HEK293 (cell line): ENCODE results near the gene SLC66A1.

ENCODE experiments used
- CTCF ChIA-PET: fragments of 350-600 bp; formaldehyde crosslinking; extraction: SDS; loops from one replicate; lab custom pipeline; 2021; ENCODE audit warnings: antibody characterized with exemption; lab: Yijun Ruan, JAX
- POLR2A ChIA-PET: fragments of 300-600 bp; formaldehyde crosslinking; extraction: SDS; loops from one replicate; lab custom pipeline; 2020; ENCODE audit warnings: antibody characterized with exemption, inconsistent platforms; lab: Yijun Ruan, JAX
- H3K27ac ChIP-seq: fragments of 200-500 bp; sonication (Bioruptor generic); 2 replicates; pipeline ENCODE4 v1.5.1; 2014; ENCODE audit warnings: low read depth, low read length, control low read depth, inconsistent platforms; ENCODE audit errors: extremely low read depth
- H3K36me3 ChIP-seq, 2 experiments: fragments of 200-500 bp in 1 of 2; sonication (Bioruptor generic) in 1 of 2; 1 replicate in 1 of 2; 2 replicates in 1 of 2; pipeline ENCODE4 v1.5.1; 2014 to 2017; ENCODE audit warnings: inconsistent platforms in 2 of 2, low read length in 2 of 2; ENCODE audit not compliant: control insufficient read depth in 2 of 2, insufficient read depth in 1 of 2
- H3K4me1 ChIP-seq: fragments of 200-500 bp; sonication (Bioruptor generic); 2 replicates; pipeline ENCODE4 v1.5.1; 2014; ENCODE audit warnings: mild to moderate bottlenecking, low read length, inconsistent platforms; ENCODE audit not compliant: control insufficient read depth, insufficient read depth
- H3K4me3 ChIP-seq: 2 replicates; pipeline ENCODE4 v1.5.1; 2011; ENCODE audit warnings: low read depth, mild to moderate bottlenecking, control low read depth, low read length, moderate library complexity
- H3K9me3 ChIP-seq: fragments of 200-500 bp; sonication (Bioruptor generic); 2 replicates; pipeline ENCODE4 v1.5.1; 2014; ENCODE audit warnings: low read depth, low read length, inconsistent platforms; ENCODE audit not compliant: control insufficient read depth, insufficient read depth
- PRDM4 ChIP-seq: fragments of 450-650 bp; formaldehyde crosslinking; IDR thresholded peaks from 2 replicates; pipeline ENCODE4 v1.5.1; 2017; ENCODE audit warnings: missing biosample characterization, missing genetic modification characterization
- ZBTB1 ChIP-seq: fragments of 450-650 bp; formaldehyde crosslinking; IDR thresholded peaks from 2 replicates; pipeline ENCODE4 v1.5.1; 2016; ENCODE audit warnings: missing biosample characterization, missing genetic modification characterization
- ZBTB11 ChIP-seq: fragments of 450-650 bp; formaldehyde crosslinking; conservative IDR thresholded peaks from 2 replicates; pipeline ENCODE4 v1.5.1; 2016; ENCODE audit warnings: low read depth, missing biosample characterization, missing genetic modification characterization
- ZEB2 ChIP-seq: fragments of 450-650 bp; formaldehyde crosslinking; IDR thresholded peaks from 2 replicates; pipeline ENCODE4 v1.5.1; 2016; ENCODE audit warnings: missing biosample characterization, missing genetic modification characterization
- ZNF175 ChIP-seq: fragments of 450-650 bp; formaldehyde crosslinking; IDR thresholded peaks from 2 replicates; pipeline ENCODE4 v1.5.1; 2016; ENCODE audit warnings: missing biosample characterization, missing genetic modification characterization
- ZNF302 ChIP-seq: fragments of 450-650 bp; formaldehyde crosslinking; IDR thresholded peaks from 2 replicates; pipeline ENCODE4 v1.5.1; 2016; ENCODE audit warnings: missing biosample characterization, missing genetic modification characterization, low read depth
- ZNF645 ChIP-seq: fragments of 450-650 bp; formaldehyde crosslinking; IDR thresholded peaks from 2 replicates; pipeline ENCODE4; 2016; ENCODE audit warnings: missing biosample characterization, missing genetic modification characterization
- ZSCAN30 ChIP-seq: fragments of 450-650 bp; IDR thresholded peaks from 2 replicates; pipeline ENCODE4 v1.5.1; 2018; ENCODE audit warnings: missing biosample characterization, mild to moderate bottlenecking, missing genetic modification characterization, moderate library complexity

Gene SLC66A1

GRCh38 chr1:19369396-19370090 lies 57.4 kb downstream of the SLC66A1 start (continued):
- TF ChIP-seq ZNF645 (tag by site-specific recombination): no peak
- TF ChIP-seq ZSCAN30 (tag by site-specific recombination): no peak
- TF ChIP-seq ZBTB11 (tag by site-specific recombination): no peak
- TF ChIP-seq ZNF175 (tag by site-specific recombination): no peak

GRCh38 chr1:19370453-19371170 lies 58.5 kb downstream of the SLC66A1 start:
- no peak for TF ChIP-seq ZNF302 (tag by site-specific recombination)
- H3K27ac ChIP-seq: no peak overlapping the region
- ChIA-PET POLR2A (interaction anchor here (0.5 kb wide), 1 partner anchor 8 kb away, joined by 3 read pairs; no protein-coding TSS in a partner anchor), CTCF (no interaction called here)
- H3K4me3 ChIP-seq: no peak overlapping the region
- no peaks in the 10 kb centered on the region for H3K4me1 ChIP-seq
- H3K9me3 ChIP-seq: no peaks in the 10 kb centered on the region
- H3K36me3 ChIP-seq: peaks cover 0 to 43% of the 10 kb centered on the region in 2 experiments; a peak in 1 of 3 replicates

GRCh38 chr1:19371226-19372135 lies 59.4 kb downstream of the SLC66A1 start:
- Histone ChIP-seq H3K4me1 (no peaks in the 10 kb centered on the region), H3K9me3 (no peaks in the 10 kb centered on the region), H3K36me3 (peaks cover 0 to 52% of the 10 kb centered on the region in 2 experiments; a peak in 1 of 3 replicates), H3K4me3 (no peak overlapping the region), H3K27ac (no peak overlapping the region)
- ChIA-PET POLR2A (interaction anchor here (0.5 kb wide), 1 partner anchor 8 kb away, joined by 3 read pairs; no protein-coding TSS in a partner anchor), CTCF (interaction anchor here (0.6 to 0.9 kb wide), 2 partner anchors 20 to 288 kb away, joined by 3 to 4 read pairs; no protein-coding TSS in a partner anchor)
- TF ChIP-seq ZBTB1 (tag by site-specific recombination) (no peak), ZEB2 (no peak), PRDM4 (tag by site-specific recombination) (peak; percentile 88)
